Heart right ventricle (tissue), 16 donors: ENCODE results near the gene AP5S1. TPM values are rescaled to one million over a fixed set of nuclear protein-coding genes. Genes with fewer than 3 reads are reported as not detected.
A peak's percentile ranks its signal among the peaks of the same experiment; 100 is the strongest.

ENCODE experiments used
- ATAC-seq, 8 donors: fragments of 200-7000 bp; cut with Tn5 transposase; one replicate each; pipeline ENCODE4 v1.9.1; 2020; ENCODE audit warnings: mild to moderate bottlenecking in 8 of 8, moderate library complexity in 8 of 8, moderate number of reproducible peaks in 1 of 8
- DNase-seq, 2 donors: peaks; one replicate each; pipeline ENCODE4 v3.0.0-alpha.2; 2020
- H3K27ac ChIP-seq, 10 donors: fragments of 200-600 bp; sonication (generic) in 2 of 10; one replicate each; pipeline versions ENCODE4 v1.5.0 to v1.8.0; 2020 to 2022; ENCODE audit warnings: mild to moderate bottlenecking in 3 of 10
- H3K27me3 ChIP-seq, 7 donors: fragments of 200-600 bp; one replicate each; pipeline ENCODE4 v1.8.0; 2021 to 2022; ENCODE audit warnings: mild to moderate bottlenecking in 2 of 7
- H3K36me3 ChIP-seq, 9 donors: fragments of 200-600 bp; sonication (generic) in 1 of 9; one replicate each; pipeline versions ENCODE4 v1.5.0 to v1.8.0; 2020 to 2022; ENCODE audit warnings: mild to moderate bottlenecking in 2 of 9
- H3K4me1 ChIP-seq, 9 donors: fragments of 200-600 bp; sonication (generic) in 1 of 9; one replicate each; pipeline versions ENCODE4 v1.5.0 to v1.8.0; 2020 to 2022; ENCODE audit warnings: mild to moderate bottlenecking in 4 of 9
- H3K4me3 ChIP-seq, 10 donors: fragments of 200-600 bp; sonication (generic) in 2 of 10; one replicate each; pipeline versions ENCODE4 v1.5.0 to v1.8.0; 2020 to 2022; ENCODE audit warnings: mild to moderate bottlenecking in 7 of 10, moderate library complexity in 2 of 10
- H3K9me3 ChIP-seq, 11 donors: fragments of 200-600 bp in 10 of 11; sonication (generic) in 2 of 11; one replicate each; pipeline versions ENCODE4 v1.5.0 to v1.8.0; 2013 to 2022; ENCODE audit warnings: mild to moderate bottlenecking in 2 of 11, control low read depth in 1 of 11, moderate library complexity in 1 of 11
- CTCF ChIP-seq, 9 donors: fragments of 200-600 bp; sonication (generic) in 2 of 9; IDR thresholded peaks; one replicate each; pipeline versions ENCODE4 v1.5.0 to v1.8.0; 2021 to 2022; ENCODE audit warnings: antibody characterized with exemption in 9 of 9, mild to moderate bottlenecking in 5 of 9, moderate library complexity in 1 of 9
- WGBS, 2 donors: extraction: QIAGEN DNeasy Blood & Tissue Kit; methylation state at CpG; one replicate each; pipeline ENCODE4 v1.1.7; 2013; ENCODE audit warnings: inconsistent platforms in 1 of 2; 5-methylcytosine and 5-hydroxymethylcytosine counted together
- intact Hi-C, 10 donors: fragments of 100-400 bp; cut with DNase I; formaldehyde crosslinking; loops; one replicate each; pipeline versions ENCODE4 v1.11.1 to v1.14.2; 2022
- polyA plus RNA-seq, 2 donors: library from polyadenylated mRNA; stranded (reverse); fragments of 200-250 nt; gene quantifications; one replicate each; pipeline ENCODE4 v1.2.3, GENCODE V29; 2013
- total RNA-seq, 10 donors: library from RNA; stranded (reverse); fragmentation: NEBNext Ultra II Directional in 3 of 10; extraction: Animal tissue kit (Norgen Biotek cat#: 25700) in 3 of 10; gene quantifications; one replicate each; pipeline versions ENCODE4 v1.2.1 to v1.2.4, GENCODE V29; 2021 to 2023
- donor health status: Arrhythmogenic right ventricular cardiomyopathy.
- donor health status: ischemic (EF 13 %, LVEDD 7.1; RV severe dilation, severe dysfunction).
- donor health status: healthy with polysubstance abuse.
- donor health status: DM: no; HTN: yes; CAD: no.
- donor health status: DM: no; HTN: no; CAD: no.
- donor health status: ischemic (EF 25% LVEDD 6.9; RV normal size, moderate dysfunction).
- donor health status: ischemic (EF 25% LVEDD 5.7; RV mildly dilated, moderate dysfunction).
- donor health status: healthy.
- donor health status: DM: yes; HTN: yes; CAD: no.
- donor health status: Ischemic cardiomyopathy.
- donor health status: ischemic (EF 35%, LVEDD 5.7; RV mildly dilated, moderate dysfunction).
- donor health status: nonischemic (EF 11% LVEDD 7.7; RV severe dilation, severe dysfunction).
- donor health status: DM: yes; HTN: yes; CAD: no.
- donor health status: PGD.
- donor health status: ischemic (EF 29% LVEDD 5.4; RV normal size, mild dysfunction).
- donor health status: nonischemic (EF 23%, LVEDD 6.1; RV moderate dilation, normal function).

AP5S1 gene
- total and polyA plus RNA-seq, 12 donors = 7.2 to 17.5 (median 14.5) TPM

GRCh38 chr20:3857405-3857804 is 37.1 kb downstream of the AP5S1 start:
- peaks cover 0 to 17% (median 5%) of the 10 kb centered on the region in 9 donors for H3K4me1 ChIP-seq
- no peaks in the 10 kb centered on the region for H3K27me3 ChIP-seq
- no peak for TF ChIP-seq CTCF (IDR thresholded peaks at IDR 0.05)
- DNase-seq (no peak), ATAC-seq (peak in 1 of 8 donors; percentile 17)
- peaks cover 11 to 85% (median 44%) of the 10 kb centered on the region in 9 donors for H3K36me3 ChIP-seq
- H3K4me3 ChIP-seq = no peak overlapping the region
- no peaks in the 10 kb centered on the region for H3K9me3 ChIP-seq
- WGBS, 2 donors = 71 to 73% methylated on average over 14 of the region's 14 CpGs
- intact Hi-C loops = loop anchor here in 5 of 10 donors (5.0 to 10.0 kb wide), 3 partner anchors 70 to 183 kb away; partner anchors contain the start of genes CENPB (in 2 of the 5) and ADAM33 (in 1 of the 5)
- H3K27ac ChIP-seq = no peak overlapping the region

- no peak overlapping the region for H3K27ac ChIP-seq
- H3K9me3 ChIP-seq = no peaks in the 10 kb centered on the region
- peaks cover 11 to 98% (median 57%) of the 10 kb centered on the region in 9 donors for H3K36me3 ChIP-seq
- no peak for DNase-seq
- no peak for TF ChIP-seq CTCF (IDR thresholded peaks at IDR 0.05)
- no peak for ATAC-seq
- H3K27me3 ChIP-seq = no peaks in the 10 kb centered on the region
- intact Hi-C loops = loop anchor here in 5 of 10 donors (5.0 to 10.0 kb wide), 3 partner anchors 71 to 184 kb away; partner anchors contain the start of genes CENPB (in 2 of the 5) and ADAM33 (in 1 of the 5)
- peaks cover 0 to 17% (median 5%) of the 10 kb centered on the region in 9 donors for H3K4me1 ChIP-seq
- H3K4me3 ChIP-seq = no peak overlapping the region
- 98 to 99% methylated on average over 6 of the region's 6 CpGs for whole genome bisulfite sequencing, 2 donors
Observed at GRCh38 chr20:3858689-3859088, 38.3 kb downstream of the AP5S1 start.

- Histone ChIP-seq H3K27me3 (no peaks in the 10 kb centered on the region), H3K36me3 (peaks cover 11 to 100% (median 82%) of the 10 kb centered on the region in 9 donors), H3K9me3 (no peaks in the 10 kb centered on the region), H3K4me3 (no peak overlapping the region), H3K27ac (no peak overlapping the region), H3K4me1 (peaks cover 0 to 3% (median 0%) of the 10 kb centered on the region in 9 donors)
- DNase-seq (no peak), ATAC-seq (no peak)
- TF ChIP-seq CTCF (IDR thresholded peaks at IDR 0.05) = no peak
- 92 to 96% methylated on average over 7 of the region's 7 CpGs for WGBS, 2 donors
- intact Hi-C loops = loop anchor here in 1 of 10 donors (10.0 kb wide), 1 partner anchor 214 kb away; no protein-coding TSS in a partner anchor
Observed at GRCh38 chr20:3861191-3861590, 40.8 kb downstream of the AP5S1 start.

GRCh38 chr20:3862333-3862732 is 42.0 kb downstream of the AP5S1 start:
- DNase-seq (no peak), ATAC-seq (no peak)
- Histone ChIP-seq H3K27ac (no peak overlapping the region), H3K4me1 (peaks cover 0 to 3% (median 0%) of the 10 kb centered on the region in 9 donors), H3K27me3 (no peaks in the 10 kb centered on the region), H3K9me3 (no peaks in the 10 kb centered on the region), H3K4me3 (no peak overlapping the region), H3K36me3 (peaks cover 7 to 100% (median 90%) of the 10 kb centered on the region in 9 donors)
- intact Hi-C loops = loop anchor here in 1 of 10 donors (10.0 kb wide), 1 partner anchor 212 kb away; no protein-coding TSS in a partner anchor
- WGBS, 2 donors = 96 to 97% methylated on average over 1 of the region's 1 CpG
- TF ChIP-seq CTCF (IDR thresholded peaks at IDR 0.05) = no peak
